Stimulated activated CD4-positive, alpha-beta T cell treated with anti-CD3 and anti-CD28 coated beads, Interleukin-2, amount 100 ng/mL, for 24 hours (primary cell): ENCODE results near the gene NUDT14.

Experiments
- DNase-seq, 2 donors: peaks; one replicate each; pipeline ENCODE4 v3.0.0-alpha.2; 2020

The NUDT14 gene

DNA sequence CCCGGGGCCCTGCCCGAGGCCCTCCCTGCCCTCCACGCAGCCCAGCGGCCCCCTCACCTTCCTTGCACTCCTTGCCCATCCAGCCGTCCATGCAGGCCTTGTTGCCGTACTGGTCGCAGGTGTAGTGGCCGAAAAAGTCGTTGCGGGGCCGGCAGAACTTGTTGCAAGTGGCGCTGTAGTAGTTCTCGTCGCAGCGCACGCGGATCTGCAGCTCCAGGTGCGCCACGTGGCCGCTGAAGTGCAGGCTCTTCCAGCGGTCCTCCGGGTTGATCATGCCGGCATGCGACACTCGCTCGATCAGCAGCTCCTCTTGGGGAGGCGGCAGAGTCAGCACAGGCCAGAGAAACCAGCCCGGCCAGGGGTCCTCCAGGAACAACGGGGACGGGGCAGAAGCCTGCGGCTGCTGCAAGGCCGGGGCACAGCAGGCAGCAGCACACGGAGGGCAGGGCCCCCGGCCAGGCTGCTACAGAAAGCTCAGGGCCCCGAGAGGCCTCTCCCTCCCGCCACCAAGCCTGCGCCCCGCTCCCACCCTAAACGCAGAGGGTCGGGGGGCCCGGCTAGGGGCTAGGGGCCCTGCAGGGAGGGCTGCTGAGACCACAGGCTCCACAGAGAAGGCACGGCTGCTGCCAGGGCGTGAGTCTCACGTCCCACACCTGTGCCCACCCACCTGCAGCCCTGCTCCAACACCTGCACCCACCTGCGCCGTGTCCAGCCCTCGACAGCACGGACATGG lies 25.3 kb downstream of the NUDT14 start:
- no peak for DNase-seq

DNA sequence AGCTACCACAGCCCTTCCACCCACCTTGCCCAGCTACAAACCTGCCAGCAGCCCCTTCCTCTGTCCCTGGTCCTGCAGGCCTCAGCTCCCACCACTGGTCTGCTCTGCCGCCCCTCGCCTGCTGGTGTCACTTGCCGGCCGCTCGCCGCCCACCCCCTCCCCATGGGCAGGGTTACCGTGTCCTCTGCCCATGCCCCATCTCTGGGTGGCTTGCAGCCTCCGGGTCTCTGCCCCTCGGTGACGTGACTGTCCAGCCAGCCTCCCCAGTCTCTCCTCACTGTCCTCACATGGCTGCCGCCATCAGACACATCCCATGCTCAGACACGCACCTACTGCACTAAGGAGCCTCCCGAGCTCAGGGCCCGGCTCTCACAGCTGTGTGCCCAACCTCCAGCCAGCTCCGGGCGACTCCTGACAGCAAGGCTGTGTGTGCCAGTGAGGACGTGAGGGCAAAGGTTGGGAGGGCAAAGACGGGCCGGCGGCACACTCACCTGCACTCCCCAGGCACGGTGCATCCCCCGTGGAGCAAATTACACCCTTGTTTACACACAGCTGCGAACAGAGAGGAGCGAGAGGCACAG lies 26.0 kb downstream of the NUDT14 start:
- no peak for DNase-seq

DNA sequence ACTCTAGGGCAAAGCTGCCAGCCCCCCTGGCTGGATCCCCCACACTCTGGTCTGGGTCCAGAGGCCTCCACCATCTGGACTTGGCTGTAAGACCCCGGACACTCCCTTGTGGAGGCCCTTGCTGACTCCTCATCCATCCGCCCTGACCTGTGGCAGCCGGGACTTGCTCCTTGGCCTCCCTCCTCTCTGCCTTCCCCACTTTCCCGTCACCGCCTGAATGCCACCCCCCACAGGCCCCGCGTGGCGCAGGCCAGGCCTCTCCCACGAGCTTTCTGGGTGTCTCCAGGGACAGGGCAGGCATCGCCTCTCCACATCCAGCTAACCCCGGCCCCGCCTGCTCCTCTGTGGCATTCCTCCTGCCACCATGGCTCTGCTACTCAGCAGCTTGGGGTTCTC lies 26.6 kb downstream of the NUDT14 start:
- DNase-seq = no peak

DNA sequence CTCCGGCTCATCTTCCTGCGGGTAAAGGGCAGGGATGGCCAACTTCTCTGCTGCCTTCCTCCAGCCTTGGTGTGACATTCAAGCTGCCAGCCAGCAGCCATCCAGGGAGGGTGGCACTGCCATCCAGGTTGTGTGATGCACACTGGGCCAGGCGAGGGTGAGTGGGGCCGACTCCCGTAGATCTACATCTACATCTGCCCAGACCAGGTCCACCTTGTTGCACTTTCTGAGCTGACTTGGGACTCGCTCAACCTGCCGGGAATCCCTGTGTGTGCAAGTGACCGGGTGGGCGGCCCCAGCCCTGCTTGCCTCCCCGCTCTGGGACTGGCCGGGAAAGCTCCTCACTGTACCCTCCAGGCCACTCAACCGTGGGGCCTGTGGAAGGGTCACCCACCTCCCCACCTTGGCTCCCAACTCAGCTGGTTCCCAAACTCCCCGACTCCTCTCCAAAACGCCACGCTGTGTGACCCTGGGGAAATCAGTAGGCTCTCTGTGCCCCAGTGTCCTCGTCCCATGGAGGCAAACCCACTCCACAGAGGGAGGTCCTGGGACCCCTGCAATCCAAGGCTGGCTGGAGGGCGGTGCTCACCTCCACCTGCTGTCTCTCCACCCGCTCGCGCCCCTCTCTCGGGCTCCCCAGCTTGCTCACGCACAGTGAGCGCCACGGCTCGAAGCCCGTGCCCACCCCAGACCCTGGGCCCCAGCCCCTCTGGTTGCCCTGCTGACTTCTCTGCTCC lies 27.2 kb downstream of the NUDT14 start:
- no peak for DNase-seq

DNA sequence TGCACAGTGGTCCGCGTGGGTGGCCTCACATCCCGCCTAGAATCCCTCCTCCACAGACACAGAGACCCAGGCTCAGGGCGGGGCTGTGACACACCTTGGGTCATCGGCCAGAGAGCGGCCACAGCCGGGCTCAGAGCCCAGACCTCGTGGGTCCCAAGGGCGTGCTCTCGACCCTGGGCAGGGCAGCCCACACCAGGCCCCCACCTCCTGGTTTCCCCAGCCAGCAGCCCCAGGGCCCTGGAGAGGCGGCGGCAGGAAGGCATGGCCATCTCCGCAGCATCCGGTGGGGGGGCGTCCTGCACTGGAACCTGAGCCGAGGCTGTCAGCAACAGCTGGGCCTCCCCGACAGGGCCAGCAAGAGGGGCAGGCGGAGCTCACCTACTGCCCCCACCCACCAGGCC lies 27.8 kb downstream of the NUDT14 start:
- no peak for DNase-seq

DNA sequence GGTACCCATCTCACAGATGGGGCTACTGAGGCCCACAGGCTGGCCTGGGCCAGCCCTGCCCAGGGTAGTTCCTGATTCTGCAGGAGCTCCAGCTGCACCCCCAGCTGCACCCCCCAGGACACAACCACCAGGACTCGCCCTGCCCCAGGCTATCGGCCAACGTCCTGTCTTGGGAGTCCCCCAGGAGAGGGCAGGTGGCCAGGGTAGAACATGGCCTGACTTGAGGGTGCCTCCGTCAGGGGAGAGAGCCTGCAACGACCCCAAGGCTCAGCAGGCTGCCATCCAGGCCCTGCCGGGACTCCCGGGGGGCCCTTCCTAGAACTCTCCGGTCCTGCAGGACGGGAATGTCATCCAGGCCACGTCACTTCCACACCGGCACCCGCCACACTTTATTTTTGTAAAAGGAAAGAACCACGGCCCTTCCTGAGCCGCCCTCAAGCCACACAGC lies 28.3 kb downstream of the NUDT14 start:
- no peak for DNase-seq

DNA sequence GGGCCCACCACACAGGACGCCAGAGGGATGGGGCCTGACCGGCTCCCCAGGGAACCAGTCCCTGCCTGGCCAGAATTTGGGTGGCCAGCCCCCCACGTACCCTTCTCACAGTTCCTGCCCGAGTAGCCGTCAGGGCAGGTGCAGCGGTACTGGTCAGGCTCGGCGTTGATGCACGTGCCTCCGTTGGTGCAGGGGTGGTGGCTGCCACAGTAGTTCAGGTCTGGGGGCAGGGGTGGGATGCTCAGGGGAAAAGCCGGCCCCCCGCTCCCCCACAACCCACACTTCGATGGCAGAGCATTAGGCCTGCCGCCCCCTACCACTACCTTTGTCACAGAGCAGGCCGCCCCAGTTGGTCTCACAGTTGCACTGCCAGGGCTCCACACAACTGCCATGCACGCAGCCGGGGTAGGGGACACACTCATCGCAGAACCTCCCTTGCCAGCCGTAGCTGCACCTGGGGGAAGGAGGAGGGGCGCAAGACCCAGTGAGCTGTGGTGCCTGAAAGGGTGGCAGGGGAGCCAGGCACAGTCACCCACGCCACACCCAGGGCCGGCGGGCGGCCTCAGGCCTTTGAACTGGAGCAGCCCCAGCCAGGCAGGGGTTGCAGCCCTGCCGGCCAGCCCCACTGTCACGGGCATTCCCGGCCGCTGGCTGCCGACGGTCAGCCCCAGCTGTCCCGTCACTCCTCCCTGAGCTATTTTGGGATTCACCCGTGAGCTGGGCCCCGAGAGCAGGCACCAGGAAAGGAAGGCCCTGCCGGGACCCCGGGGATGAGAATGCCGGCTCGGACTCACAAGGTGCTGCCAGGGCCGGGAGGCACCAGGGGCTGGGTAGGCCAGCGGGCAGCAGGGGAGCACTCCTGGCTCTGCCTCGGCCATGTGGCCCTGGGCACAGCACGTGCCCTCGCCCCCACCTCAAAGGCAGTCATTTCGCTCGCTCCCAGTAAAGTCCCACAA lies 29.0 kb downstream of the NUDT14 start:
- DNase-seq = no peak

DNA sequence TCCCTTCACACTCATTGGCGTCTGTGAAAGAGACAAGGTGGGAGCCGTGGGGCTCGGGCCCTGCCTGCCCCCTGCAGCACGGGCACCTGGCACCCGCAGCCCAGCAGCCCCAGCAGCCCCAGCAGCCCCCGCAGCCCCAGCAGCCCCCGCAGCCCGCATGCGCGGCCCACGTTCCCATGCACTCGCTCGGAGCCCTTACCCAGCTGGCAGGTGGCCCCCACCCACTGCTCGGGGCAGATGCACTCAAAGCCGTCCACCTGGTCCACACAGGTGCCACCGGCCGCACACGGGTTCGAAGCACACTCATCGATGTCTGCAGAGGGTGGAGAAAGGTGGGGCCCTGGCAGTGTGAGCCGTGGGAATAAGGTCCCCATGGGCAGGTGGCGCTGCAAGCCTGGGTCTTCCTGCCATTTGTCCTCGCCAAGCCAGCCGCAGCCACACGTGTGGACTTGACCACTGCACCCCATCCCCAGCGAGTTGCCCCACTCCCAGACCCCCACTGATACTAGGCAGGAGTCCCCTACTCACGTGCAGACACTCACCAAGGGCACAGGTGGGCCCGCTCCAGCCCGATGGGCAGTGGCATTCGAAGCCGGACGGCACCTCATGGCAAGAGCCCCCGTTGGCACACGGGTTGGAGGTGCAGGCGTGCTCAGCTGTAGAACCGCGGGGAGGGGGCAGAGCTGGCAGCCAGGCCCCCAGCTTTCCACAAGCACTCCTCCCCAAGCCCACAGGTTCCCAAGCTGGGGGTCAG lies 29.9 kb downstream of the NUDT14 start:
- no peak for DNase-seq

DNA sequence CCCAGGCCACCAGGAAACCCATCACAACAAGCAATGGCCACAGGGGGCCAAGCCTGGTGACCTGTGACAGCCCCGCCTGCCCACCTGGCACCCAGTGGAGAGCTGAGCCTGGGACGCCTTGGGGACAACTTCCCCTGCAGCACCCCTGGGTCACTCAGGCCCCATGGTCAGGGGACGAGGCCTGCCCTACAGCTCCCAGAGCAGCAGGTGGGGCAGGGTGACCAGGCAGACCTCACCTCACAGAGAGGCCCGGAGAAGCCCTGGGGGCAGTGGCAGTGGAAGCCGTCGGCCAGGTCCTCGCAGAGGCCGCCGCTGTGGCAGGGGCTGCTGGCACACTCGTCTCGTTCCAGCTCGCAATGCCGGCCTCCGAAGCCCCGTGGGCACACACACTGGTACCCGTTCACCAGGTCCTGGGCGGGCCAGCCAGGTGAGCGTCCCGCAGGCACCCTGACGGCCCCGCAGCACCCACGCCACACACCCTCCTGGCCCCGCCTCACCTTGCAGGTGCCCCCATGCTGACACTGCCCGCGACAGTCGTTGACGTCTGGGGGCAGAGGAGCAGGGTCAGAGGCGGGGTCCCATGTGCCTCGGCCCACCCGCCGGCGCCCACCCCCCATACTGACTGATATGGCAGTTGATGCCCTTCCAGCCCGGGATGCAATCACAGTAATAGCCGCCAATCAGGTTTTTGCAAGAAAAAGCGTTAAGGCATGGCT lies 30.6 kb downstream of the NUDT14 start:
- no peak for DNase-seq

DNA sequence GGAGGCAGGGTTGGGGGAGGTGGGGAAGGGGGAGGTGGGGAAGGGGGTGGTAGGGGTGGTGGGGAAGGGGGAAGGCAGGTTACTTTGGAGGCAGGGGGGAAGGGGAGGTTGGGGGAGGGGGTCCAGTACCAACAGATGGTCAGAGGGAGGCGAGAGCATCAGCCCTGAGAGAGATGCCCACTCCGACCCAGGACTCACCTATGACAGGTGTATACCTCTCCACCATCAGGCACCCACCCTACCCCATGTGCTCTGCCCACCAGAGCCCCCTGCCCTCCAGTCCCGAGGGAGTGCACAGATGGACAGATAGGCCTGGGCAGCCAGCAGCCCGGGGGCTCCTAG lies 31.1 kb downstream of the NUDT14 start:
- no peak for DNase-seq

DNA sequence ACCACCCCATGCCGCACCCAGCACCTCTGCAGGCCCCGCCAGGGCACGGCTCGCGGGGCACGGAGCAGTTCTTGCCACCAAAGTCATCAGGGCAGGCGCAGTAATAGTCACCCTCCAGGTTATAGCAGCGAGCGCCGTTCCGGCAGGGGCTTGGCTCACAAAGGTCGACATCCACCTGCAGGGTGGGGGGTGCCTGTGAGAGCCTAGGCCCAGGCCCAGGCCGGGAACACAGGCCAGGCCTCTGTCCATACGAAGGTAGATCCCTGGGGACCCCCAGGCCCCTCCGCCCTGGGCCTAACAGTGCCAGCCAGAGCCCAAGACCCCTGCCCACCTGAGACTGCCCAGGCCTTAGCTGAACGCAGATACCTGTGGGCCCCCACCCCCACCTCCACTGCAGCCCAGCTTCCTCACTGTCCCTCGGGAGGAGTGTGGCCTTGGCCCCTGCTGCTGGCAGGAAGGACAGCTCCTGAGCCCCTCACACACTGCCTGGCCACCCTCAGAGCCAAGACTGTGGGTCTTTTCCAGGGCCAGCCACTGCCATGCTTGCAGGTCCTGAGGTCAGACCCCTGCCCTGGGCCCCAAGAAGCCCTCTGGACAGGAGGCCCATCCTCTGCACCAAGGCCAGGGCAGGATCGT lies 31.8 kb downstream of the NUDT14 start:
- no peak for DNase-seq

DNA sequence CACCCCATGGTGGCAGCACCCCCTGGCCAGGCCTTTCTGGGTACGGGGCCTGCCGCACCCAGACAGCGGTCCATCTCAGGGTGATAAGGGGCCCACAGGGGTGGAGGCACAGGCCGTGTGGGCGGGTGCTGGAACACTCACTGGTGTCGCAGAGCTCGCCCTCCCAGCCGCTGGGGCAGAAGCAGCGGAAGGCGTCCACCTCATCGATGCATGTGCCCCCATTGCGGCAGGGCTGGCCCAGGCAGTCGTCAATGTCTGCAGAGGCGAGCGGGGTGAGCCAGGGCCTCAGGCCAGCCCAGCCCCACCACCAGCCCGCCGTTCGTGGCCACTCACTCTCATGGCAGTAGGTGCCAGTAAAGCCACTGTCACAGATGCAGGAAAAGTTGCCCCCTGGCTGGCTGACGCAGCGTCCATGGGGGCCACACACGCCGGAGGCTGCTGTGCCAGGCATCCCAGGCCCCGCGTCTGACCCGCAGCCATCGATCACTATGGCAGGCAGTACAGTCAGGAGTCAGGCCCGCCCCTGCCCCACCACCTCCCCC lies 32.4 kb downstream of the NUDT14 start:
- no peak for DNase-seq

DNA sequence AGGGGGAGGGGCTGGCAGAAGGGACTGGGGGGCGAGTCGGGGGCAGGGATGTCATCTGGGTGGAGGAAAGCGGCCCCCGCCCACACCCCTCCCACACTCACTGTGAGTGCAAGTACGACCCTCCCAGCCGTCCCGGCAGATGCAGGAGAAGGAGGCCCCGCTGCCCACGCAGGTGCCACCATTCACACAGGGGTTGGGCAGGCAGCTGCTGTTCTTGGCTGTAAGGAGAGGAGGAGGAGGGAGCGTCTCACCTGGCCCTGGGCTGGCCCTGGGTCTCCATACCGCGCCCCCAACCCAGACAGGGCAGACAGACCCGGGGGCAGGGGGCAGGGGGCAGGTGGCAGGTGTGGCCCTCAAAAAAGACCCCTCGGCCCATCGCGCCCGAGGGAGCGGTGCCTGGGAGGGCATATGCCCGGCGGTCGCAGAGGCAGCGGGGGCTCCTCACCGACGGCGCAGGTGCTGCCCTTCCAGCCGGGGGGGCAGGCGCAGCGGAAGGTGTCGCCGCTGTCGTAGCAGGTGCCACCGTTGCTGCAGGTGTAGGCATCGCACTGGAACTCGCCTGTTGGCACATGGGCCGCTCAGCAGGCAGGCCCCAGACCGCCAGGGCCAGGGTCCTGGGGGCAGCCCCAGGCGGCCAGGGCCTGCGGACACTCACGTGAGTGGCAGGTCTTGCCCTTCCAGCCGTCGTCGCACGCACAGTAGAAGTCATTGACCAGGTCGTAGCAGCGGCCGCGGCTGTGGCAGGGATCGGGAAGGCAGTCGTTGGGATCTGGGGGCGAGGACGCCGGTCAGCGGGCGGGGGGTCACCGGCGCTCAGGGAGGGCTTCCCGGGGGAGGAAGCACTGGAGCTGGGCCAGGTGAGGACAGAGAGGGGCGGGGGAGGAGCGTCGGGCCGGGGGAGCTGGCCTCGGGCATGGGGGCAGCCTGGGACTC lies 33.2 kb downstream of the NUDT14 start:
- DNase-seq = no peak

DNA sequence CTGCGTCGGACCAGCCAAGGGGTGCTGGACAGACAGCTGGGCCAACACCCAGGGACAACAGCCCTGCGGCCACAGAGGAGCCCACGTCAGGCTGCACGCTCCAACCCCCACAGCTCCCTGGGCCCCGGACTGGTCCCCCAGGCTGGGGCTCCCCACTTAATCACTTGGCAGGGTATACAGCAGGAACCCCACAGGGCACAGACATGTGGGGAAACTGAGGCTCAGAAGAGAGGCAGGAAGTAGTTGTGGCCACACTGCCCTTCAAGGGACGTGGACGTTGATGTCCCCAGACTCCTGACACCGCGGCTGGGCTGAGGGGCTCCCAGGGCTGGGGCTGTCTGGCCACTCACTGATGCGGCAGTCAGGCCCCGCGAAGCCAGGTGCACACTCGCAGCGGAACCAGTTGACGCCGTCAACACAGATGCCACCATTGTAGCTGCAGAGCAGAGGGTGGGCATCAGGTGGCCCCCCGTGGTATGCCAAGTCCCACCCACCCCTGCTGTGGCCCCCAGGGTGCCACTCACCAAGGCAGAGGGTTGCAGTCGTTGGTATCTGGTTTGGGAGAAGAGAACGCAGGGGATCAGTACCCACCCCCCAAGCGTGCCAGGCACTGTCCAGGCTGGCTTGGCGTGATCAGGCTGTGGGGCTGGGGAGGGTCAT lies 34.0 kb downstream of the NUDT14 start:
- DNase-seq = no peak

DNA sequence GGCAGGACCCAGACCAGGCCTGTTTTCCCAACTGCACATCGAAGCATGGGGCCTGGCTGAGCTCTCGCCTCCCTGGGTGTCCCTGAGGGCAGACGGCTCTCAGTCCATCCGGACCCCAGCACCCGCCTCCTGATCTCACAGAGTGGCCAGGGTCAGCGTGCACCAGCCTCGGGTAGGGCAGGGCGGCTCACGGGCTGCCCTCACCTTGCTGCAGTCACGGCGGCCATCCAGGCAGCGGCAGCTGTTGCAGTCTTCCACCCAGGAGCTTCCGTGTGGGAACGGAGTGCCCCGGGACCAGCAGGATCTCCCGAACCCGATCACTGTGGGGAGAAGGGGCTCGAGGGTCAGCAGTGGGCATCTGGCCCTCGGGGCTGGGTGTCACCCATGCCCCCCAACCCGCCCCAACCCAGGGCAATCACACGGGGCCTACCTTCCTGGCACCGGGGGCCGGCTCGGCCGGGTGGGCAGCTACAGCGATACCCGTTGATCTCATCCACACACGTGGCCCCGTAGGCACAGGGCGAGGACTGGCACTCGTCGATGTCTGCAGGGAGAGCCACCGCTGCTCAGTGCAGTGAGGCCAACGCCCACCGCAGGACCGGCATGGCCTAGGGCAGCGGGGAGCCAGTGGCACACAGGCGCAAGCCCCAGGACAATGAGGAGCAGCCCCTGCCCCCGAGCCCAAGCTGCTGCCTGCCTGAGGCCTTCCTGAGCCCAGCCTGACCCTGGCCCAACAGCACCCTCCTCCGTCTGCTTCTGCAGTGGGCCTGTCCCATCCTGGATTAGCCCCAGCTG lies 34.7 kb downstream of the NUDT14 start:
- no peak for DNase-seq

DNA sequence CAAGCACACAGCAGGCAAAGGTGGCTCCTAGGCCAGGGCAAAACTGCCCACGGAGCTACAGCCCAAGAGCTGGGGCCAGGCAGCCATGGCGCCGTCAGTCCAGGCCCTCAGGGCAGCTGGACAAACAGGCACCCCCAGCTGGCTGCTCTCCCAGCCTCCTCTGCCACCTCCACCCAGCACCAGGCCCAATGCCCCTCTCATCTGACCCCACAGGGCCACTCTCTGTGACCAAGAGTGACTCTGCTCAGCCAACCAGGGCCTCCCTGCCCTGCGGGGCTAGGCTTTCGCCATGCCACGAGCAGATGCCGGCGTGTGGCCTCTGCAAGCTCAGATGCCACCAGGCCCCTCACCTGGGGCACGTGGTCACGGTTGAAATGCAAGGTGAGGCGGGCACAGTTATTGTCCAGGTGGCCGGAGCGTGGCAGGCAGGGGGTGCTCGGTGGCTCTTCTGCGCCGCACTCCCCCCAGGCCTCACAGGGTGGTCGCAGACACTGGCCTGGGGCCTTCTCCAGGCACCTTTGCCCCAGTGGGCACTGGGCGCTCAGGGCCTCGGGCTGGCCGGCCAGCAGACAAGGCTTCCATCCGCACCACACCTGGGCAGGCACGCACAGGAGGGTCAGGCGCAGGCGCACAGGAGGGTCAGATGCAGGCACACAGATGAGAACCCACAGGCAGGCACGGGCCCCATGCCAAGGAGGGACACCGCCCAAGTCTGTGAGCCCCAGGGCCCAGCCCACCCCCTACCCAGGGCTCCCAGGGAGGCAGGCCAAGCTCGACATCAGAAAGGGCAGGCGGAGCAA lies 35.5 kb downstream of the NUDT14 start:
- no peak for DNase-seq

DNA sequence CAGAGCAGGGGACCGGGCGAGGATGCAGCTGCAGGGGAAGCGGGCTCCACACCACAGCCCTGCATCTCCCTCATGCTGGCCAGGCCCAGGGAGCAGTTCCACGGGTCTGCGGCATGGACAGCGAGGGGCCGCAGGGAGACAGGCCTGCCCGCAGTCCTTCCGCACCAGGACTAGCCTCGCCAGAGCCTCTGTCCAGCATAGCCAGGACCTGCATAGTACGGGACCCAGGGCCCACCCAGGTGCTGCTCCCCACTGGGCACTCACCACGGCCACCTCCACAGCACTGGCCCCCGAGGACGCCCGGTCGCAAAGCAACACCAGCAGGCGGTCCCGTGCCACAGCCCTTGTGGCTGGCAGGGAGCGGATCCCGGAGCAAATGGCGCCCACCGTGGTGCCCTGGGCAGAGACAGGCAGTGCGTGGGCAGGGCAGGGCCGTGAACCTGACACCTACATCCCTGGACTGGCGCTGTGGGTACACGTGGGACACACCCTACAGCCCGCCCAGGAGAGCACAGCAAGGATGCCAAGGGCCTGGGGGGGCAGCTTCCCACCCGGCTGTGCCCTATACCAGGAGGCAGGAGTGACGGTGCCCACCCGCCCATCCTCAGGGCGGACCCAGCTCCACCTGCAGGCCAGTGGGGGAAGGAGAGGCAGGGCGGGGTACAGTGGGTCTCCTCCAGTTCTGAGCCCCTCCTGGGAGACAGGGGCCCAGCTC lies 36.3 kb downstream of the NUDT14 start:
- no peak for DNase-seq
